NT2/D1 (cell line): Measurements from ENCODE around the gene ADARB2.

Source experiments
- YY1 ChIP-seq: IDR thresholded peaks from 2 replicates; pipeline ENCODE4 v1.6.1; 2011; ENCODE audit not compliant: insufficient read length, insufficient read depth
- ZNF274 ChIP-seq: IDR thresholded peaks from 2 replicates; pipeline ENCODE4 v1.6.1; 2011; ENCODE audit warnings: mild to moderate bottlenecking, low read depth, low read length

- no peak for TF ChIP-seq YY1
- no peak for TF ChIP-seq ZNF274
Measured at GRCh38 chr10:1561731-1562337, 175.5 kb downstream of the ADARB2 start.
